SK-N-SH treated with all-trans-retinoic acid at 6 μM for 48 hours (cell line): ENCODE results near the gene PRPF8.

Source experiments
- ATAC-seq: fragments of 200-7000 bp; cut with Tn5 transposase; 3 replicates; pipeline ENCODE4 v1.9.1; 2020; ENCODE audit warnings: mild to moderate bottlenecking, moderate library complexity
- ARNTL ChIP-seq: fragments of 450-650 bp; formaldehyde crosslinking; IDR thresholded peaks from 2 replicates; pipeline ENCODE4 v1.5.0; 2020; ENCODE audit warnings: low read depth, mild to moderate bottlenecking, moderate library complexity, borderline replicate concordance
- BACH2 ChIP-seq: fragments of 250-450 bp; sonication (Bioruptor Pico); IDR thresholded peaks from 2 replicates; pipeline ENCODE4 v1.9.0; 2021; ENCODE audit warnings: mild to moderate bottlenecking, borderline replicate concordance
- CREB5 ChIP-seq: fragments of 250-450 bp; sonication (Bioruptor Pico); IDR thresholded peaks from 2 replicates; pipeline ENCODE4 v1.5.1; 2020; ENCODE audit warnings: low read depth, mild to moderate bottlenecking, moderate library complexity
- CSDC2 ChIP-seq: fragments of 250-450 bp; sonication (Bioruptor Pico); IDR thresholded peaks from 2 replicates; pipeline ENCODE4 v1.5.0; 2020; ENCODE audit warnings: mild to moderate bottlenecking, moderate library complexity
- ESRRG ChIP-seq: fragments of 250-450 bp; sonication (Bioruptor Pico); IDR thresholded peaks from 2 replicates; pipeline ENCODE4 v1.6.1; 2021; ENCODE audit warnings: mild to moderate bottlenecking
- GLIS3 ChIP-seq: fragments of 250-450 bp; sonication (Bioruptor Pico); IDR thresholded peaks from 2 replicates; pipeline ENCODE4 v1.5.0; 2020; ENCODE audit warnings: mild to moderate bottlenecking, moderate library complexity
- ISL1 ChIP-seq: fragments of 250-450 bp; sonication (Bioruptor Pico); IDR thresholded peaks from 2 replicates; pipeline ENCODE4 v2.1.2; 2022; ENCODE audit warnings: mild to moderate bottlenecking, moderate library complexity
- OSR1 ChIP-seq: fragments of 250-450 bp; sonication (Bioruptor Pico); IDR thresholded peaks from 2 replicates; pipeline ENCODE4 v1.8.0; 2022; ENCODE audit warnings: moderate library complexity, mild to moderate bottlenecking, inconsistent platforms
- PPARA ChIP-seq: fragments of 250-450 bp; sonication (Bioruptor Pico); IDR thresholded peaks from 2 replicates; pipeline ENCODE4 v1.5.0; 2020; ENCODE audit warnings: mild to moderate bottlenecking, borderline replicate concordance
- RARB ChIP-seq: fragments of 250-450 bp; sonication (Bioruptor Pico); IDR thresholded peaks from 2 replicates; pipeline ENCODE4 v1.8.0; 2021; ENCODE audit warnings: mild to moderate bottlenecking, moderate library complexity
- SNAI2 ChIP-seq: fragments of 250-450 bp; sonication (Bioruptor Pico); IDR thresholded peaks from 2 replicates; pipeline ENCODE4 v1.5.0; 2020; ENCODE audit warnings: mild to moderate bottlenecking, moderate library complexity
- TCF4 ChIP-seq: fragments of 250-450 bp; sonication (Bioruptor Pico); IDR thresholded peaks from 2 replicates; pipeline ENCODE4 v1.8.0; 2021; ENCODE audit warnings: mild to moderate bottlenecking, moderate library complexity, borderline replicate concordance
- TOX ChIP-seq: fragments of 250-450 bp; sonication (Bioruptor Pico); IDR thresholded peaks from 2 replicates; pipeline ENCODE4 v1.8.0; 2021; ENCODE audit warnings: mild to moderate bottlenecking, moderate library complexity, borderline replicate concordance
- TSHZ2 ChIP-seq: fragments of 250-450 bp; sonication (Bioruptor Pico); IDR thresholded peaks from 2 replicates; pipeline ENCODE4 v1.5.0; 2020; ENCODE audit warnings: mild to moderate bottlenecking, moderate library complexity
- ZC3H10 ChIP-seq: fragments of 250-450 bp; sonication (Bioruptor Pico); IDR thresholded peaks from 2 replicates; pipeline ENCODE4 v1.5.1; 2021; ENCODE audit warnings: mild to moderate bottlenecking, moderate library complexity
- ZFP3 ChIP-seq: fragments of 250-450 bp; sonication (Bioruptor Pico); IDR thresholded peaks from 2 replicates; pipeline ENCODE4 v1.5.0; 2020; ENCODE audit warnings: mild to moderate bottlenecking, moderate library complexity
- ZFP30 ChIP-seq: fragments of 450-650 bp; formaldehyde crosslinking; IDR thresholded peaks from 2 replicates; pipeline ENCODE4 v1.5.0; 2022; ENCODE audit warnings: mild to moderate bottlenecking, moderate library complexity
- ZNF565 ChIP-seq: fragments of 450-650 bp; formaldehyde crosslinking; conservative IDR thresholded peaks from 2 replicates; pipeline ENCODE4 v1.5.0; 2020; ENCODE audit warnings: low read depth, mild to moderate bottlenecking, moderate library complexity
- ZNF70 ChIP-seq: fragments of 450-650 bp; formaldehyde crosslinking; IDR thresholded peaks from 2 replicates; pipeline ENCODE4 v1.5.0; 2020; ENCODE audit warnings: mild to moderate bottlenecking, moderate library complexity
- ZNF8 ChIP-seq: fragments of 450-650 bp; formaldehyde crosslinking; IDR thresholded peaks from 2 replicates; pipeline ENCODE4 v1.5.0; 2020; ENCODE audit warnings: mild to moderate bottlenecking, moderate library complexity
- TF ChIP-seq, protein P1 (sequence below): fragments of 250-450 bp; sonication (Bioruptor Pico); IDR thresholded peaks from 2 replicates; pipeline ENCODE4 v1.8.0; 2021; ENCODE audit warnings: low read depth, mild to moderate bottlenecking, moderate library complexity, borderline replicate concordance
- TF ChIP-seq, protein P2 (sequence below): fragments of 250-450 bp; sonication (Bioruptor Pico); IDR thresholded peaks from 2 replicates; pipeline ENCODE4 v1.5.1; 2021; ENCODE audit warnings: mild to moderate bottlenecking, moderate library complexity

Gene PRPF8

GRCh38 chr17:1732241-1732832 is 47.7 kb upstream of the PRPF8 start:
- no peak for ATAC-seq

GRCh38 chr17:1731194-1731506 is 46.5 kb upstream of the PRPF8 start:
- no peak for ATAC-seq
- TF ChIP-seq TSHZ2 (CRISPR knock-in tag) (no peak), ARNTL (CRISPR knock-in tag) (no peak), TOX (no peak), ZNF565 (CRISPR knock-in tag) (no peak), BACH2 (CRISPR knock-in tag) (no peak), PPARA (CRISPR knock-in tag) (no peak), GLIS3 (CRISPR knock-in tag) (no peak), ZFP3 (no peak), ZFP30 (CRISPR knock-in tag) (no peak), TCF4 (no peak), RARB (CRISPR knock-in tag) (no peak), OSR1 (CRISPR knock-in tag) (no peak), CREB5 (CRISPR knock-in tag) (no peak), ZNF70 (CRISPR knock-in tag) (no peak), ZNF8 (CRISPR knock-in tag) (no peak), CSDC2 (CRISPR knock-in tag) (no peak), SNAI2 (no peak), ZC3H10 (CRISPR knock-in tag) (no peak)
- TF ChIP-seq, protein P1, sequence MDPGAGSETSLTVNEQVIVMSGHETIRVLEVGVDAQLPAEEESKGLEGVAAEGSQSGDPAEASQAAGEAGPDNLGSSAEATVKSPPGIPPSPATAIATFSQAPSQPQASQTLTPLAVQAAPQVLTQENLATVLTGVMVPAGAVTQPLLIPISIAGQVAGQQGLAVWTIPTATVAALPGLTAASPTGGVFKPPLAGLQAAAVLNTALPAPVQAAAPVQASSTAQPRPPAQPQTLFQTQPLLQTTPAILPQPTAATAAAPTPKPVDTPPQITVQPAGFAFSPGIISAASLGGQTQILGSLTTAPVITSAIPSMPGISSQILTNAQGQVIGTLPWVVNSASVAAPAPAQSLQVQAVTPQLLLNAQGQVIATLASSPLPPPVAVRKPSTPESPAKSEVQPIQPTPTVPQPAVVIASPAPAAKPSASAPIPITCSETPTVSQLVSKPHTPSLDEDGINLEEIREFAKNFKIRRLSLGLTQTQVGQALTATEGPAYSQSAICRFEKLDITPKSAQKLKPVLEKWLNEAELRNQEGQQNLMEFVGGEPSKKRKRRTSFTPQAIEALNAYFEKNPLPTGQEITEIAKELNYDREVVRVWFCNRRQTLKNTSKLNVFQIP, result no peak
- TF ChIP-seq, protein P2, sequence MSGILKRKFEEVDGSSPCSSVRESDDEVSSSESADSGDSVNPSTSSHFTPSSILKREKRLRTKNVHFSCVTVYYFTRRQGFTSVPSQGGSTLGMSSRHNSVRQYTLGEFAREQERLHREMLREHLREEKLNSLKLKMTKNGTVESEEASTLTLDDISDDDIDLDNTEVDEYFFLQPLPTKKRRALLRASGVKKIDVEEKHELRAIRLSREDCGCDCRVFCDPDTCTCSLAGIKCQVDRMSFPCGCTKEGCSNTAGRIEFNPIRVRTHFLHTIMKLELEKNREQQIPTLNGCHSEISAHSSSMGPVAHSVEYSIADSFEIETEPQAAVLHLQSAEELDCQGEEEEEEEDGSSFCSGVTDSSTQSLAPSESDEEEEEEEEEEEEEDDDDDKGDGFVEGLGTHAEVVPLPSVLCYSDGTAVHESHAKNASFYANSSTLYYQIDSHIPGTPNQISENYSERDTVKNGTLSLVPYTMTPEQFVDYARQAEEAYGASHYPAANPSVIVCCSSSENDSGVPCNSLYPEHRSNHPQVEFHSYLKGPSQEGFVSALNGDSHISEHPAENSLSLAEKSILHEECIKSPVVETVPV (CRISPR knock-in tag), result no peak

More at GRCh38 chr17:1732241-1732832, 47.7 kb upstream of the PRPF8 start:
- TF ChIP-seq ZFP3 (no peak), GLIS3 (CRISPR knock-in tag) (no peak), ZFP30 (CRISPR knock-in tag) (no peak), ZNF8 (CRISPR knock-in tag) (no peak), ZNF565 (CRISPR knock-in tag) (no peak), ESRRG (CRISPR knock-in tag) (no peak), PPARA (CRISPR knock-in tag) (no peak), TSHZ2 (CRISPR knock-in tag) (no peak), ISL1 (no peak), BACH2 (CRISPR knock-in tag) (no peak), OSR1 (CRISPR knock-in tag) (no peak), CSDC2 (CRISPR knock-in tag) (no peak), RARB (CRISPR knock-in tag) (no peak), ZNF70 (CRISPR knock-in tag) (no peak)
- TF ChIP-seq, protein P2 (CRISPR knock-in tag), result no peak
